Body of pancreas (tissue), 4 donors: ENCODE results near the gene NME9. TPM values are rescaled to one million over a fixed set of nuclear protein-coding genes. Genes with fewer than 3 reads are reported as not detected.

Experiments
- ATAC-seq: fragments of 150-250 bp; one replicate; pipeline ENCODE4 v1.9.1; 2016
- DNase-seq, 4 donors: peaks; one replicate each; pipeline ENCODE4 v3.0.0-alpha.2; 2019
- H3K27ac ChIP-seq, 4 donors: fragments of 200-600 bp; sonication (generic); 1 replicate in 3 of 4; 2 replicates in 1 of 4; pipeline versions ENCODE4 v1.5.1 to v1.6.1; 2016 to 2019; ENCODE audit warnings: mild to moderate bottlenecking in 1 of 4, mixed read lengths in 1 of 4, moderate library complexity in 1 of 4
- H3K27me3 ChIP-seq, 2 donors: fragments of 200-600 bp; sonication (generic); one replicate each; pipeline ENCODE4 v1.6.0; 2016; ENCODE audit warnings: mild to moderate bottlenecking in 1 of 2
- H3K36me3 ChIP-seq, 2 donors: fragments of 200-600 bp; sonication (generic); replicated peaks in 1 of 2; 2 replicates each; pipeline ENCODE4 v1.5.1; 2016; ENCODE audit warnings: low read depth in 2 of 2; ENCODE audit not compliant: insufficient read depth in 1 of 2
- H3K4me1 ChIP-seq: fragments of 200-600 bp; sonication (generic); one replicate; pipeline ENCODE4 v1.6.0; 2016
- H3K4me3 ChIP-seq, 2 donors: fragments of 200-600 bp; sonication (generic); 1 replicate in 1 of 2; 2 replicates in 1 of 2; pipeline ENCODE4 v1.5.1; 2016 to 2019
- H3K9me3 ChIP-seq, 3 donors: fragments of 200-600 bp; sonication (generic); 1 replicate in 2 of 3; 2 replicates in 1 of 3; pipeline ENCODE4 v1.5.1; 2016
- CTCF ChIP-seq, 7 experiments: fragments of 450-650 bp in 4 of 7; fragments of 200-600 bp in 3 of 7; sonication (generic) in 3 of 7; IDR thresholded peaks; one replicate each; pipeline ENCODE4 v1.5.1; 2016 to 2019; ENCODE audit warnings: antibody characterized with exemption in 7 of 7
- POLR2A ChIP-seq, 3 donors: fragments of 450-650 bp; IDR thresholded peaks; one replicate each; pipeline ENCODE4 v1.6.1; 2016; ENCODE audit warnings: antibody characterized with exemption in 3 of 3, mild to moderate bottlenecking in 2 of 3
- whole genome bisulfite sequencing, 2 donors: methylation state at CpG; one replicate each; pipeline ENCODE4 v1.1.5; 2017; 5-methylcytosine and 5-hydroxymethylcytosine counted together
- intact Hi-C: fragments of 100-400 bp; cut with DNase I; formaldehyde crosslinking; loops from one replicate; pipeline ENCODE4 v1.15.1; 2023
- total RNA-seq, 2 donors: library from RNA; depleted of rRNA; stranded (reverse); fragments of >200 nt; gene quantifications; one replicate each; pipeline ENCODE4 v1.1.0, GENCODE V29; 2016

The NME9 gene
- total RNA-seq, 2 donors from 2014 or later = 1.3 TPM; not detected in 1

DNA sequence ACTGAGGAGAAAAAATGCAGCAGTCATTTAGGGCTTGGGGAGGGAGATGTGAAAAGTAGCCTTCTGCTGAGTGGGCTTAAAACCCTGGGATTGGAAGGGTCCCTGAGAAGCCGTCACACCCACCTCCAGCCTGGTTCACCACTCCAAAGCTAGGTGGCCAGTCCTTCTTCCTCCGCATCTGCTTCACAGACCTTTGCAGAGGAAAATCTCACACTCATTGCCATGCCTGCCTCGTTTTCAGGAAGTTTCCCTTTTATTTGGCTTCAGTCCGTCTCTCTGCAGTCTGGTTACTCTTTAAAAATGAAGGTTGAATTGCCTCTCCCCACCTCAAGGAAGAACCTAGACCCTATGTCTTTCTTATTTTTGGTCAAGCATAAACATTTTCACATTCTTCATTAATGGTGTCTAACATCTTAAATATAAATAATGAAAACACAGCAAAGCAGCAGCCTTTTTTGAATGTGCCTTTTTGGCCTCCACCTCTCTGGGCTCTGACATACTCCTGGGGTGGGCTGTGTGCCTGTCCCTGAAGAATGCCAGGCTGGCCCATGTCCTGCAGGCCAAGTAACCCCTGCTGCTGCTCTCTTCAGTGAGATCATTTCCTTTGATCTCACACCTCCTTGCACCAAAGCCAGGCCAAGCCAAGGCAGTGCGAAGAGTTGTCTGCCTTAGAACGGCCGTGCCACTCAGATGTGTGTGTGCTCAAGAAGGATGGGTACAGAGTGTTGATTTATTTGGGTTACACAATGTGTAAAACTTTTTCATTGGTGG is 29.7 kb upstream of the NME9 start:
- no peak overlapping the region for H3K4me3 ChIP-seq
- no peaks in the 10 kb centered on the region for H3K9me3 ChIP-seq
- no peaks in the 10 kb centered on the region for H3K27me3 ChIP-seq
- intact Hi-C loops = no loop called here
- no peak for TF ChIP-seq CTCF (IDR thresholded peaks at IDR 0.05)
- TF ChIP-seq POLR2A (IDR thresholded peaks at IDR 0.05) = no peak
- no peaks in the 10 kb centered on the region for H3K4me1 ChIP-seq
- WGBS, 2 donors = 75 to 76% methylated on average over 7 of the region's 7 CpGs
- no peak for ATAC-seq
- no peaks in the 10 kb centered on the region for H3K36me3 ChIP-seq
- H3K27ac ChIP-seq = no peak overlapping the region
- no peak for DNase-seq

DNA sequence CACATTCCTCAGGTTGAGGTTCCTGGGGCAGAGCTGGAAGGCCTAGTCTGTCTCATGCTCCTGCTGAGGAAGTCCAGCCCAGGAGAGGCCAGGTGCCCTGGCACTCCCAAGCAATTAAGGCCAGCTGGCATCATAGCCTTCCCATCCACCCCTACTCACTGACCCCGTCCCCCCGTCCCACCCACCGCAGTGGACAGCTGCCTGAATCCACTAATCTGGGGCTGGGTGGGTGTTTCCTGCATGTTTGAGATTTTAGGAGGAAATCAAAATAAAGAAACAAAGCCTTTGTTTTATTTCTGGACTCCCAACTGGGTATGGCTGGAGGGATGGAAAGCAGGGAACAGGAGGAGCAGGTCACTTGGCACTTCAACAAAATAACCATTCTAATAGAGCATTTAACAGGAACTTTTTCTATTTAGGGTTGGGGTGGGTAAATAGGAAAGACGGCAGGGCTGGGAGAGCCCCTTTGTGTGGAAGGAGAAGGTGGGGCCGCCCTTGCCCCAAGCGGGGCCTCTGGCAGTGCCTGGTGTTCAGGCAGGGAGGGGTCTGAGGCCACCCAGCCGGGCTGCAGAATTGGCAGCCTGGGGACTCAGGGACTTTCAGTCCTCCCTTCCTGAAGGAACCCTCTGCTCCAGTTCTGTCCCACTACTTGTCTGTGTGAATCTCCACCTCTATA is 27.2 kb upstream of the NME9 start:
- TF ChIP-seq CTCF (IDR thresholded peaks at IDR 0.05) = no peak
- no peak for TF ChIP-seq POLR2A (IDR thresholded peaks at IDR 0.05)
- H3K4me1 ChIP-seq = no peaks in the 10 kb centered on the region
- no peak for DNase-seq
- H3K36me3 ChIP-seq = no peaks in the 10 kb centered on the region
- WGBS, 2 donors = 67 to 73% methylated on average over 6 to 7 of the region's 7 CpGs
- H3K27me3 ChIP-seq = no peaks in the 10 kb centered on the region
- no peaks in the 10 kb centered on the region for H3K9me3 ChIP-seq
- intact Hi-C loops = no loop called here
- H3K4me3 ChIP-seq = no peak overlapping the region
- no peak for ATAC-seq
- H3K27ac ChIP-seq = peak overlapping the region in 1 of 4 donors; percentile 30

DNA sequence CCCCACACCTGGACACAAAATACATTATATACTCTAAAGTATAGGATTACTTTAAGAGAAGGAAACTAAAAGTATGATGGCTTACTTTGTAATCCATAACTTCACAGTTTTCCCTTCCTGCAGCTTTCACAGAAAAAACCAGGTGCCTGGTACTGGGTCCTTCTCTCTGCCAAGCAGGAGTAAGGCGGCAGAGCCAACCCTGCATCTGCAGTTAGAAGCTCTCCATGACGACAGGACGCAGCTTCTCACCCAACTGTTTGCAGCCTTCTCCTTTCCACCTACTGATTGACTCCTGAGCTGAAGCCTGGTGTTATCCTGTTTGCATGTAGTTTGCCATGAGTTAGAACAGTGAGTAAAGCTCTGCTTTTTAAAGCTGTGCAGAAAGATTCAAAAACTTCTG is 25.4 kb upstream of the NME9 start:
- Histone ChIP-seq H3K9me3 (no peaks in the 10 kb centered on the region), H3K36me3 (no peaks in the 10 kb centered on the region), H3K4me3 (no peak overlapping the region), H3K4me1 (peaks cover 3% of the 10 kb centered on the region), H3K27me3 (no peaks in the 10 kb centered on the region), H3K27ac (no peak overlapping the region)
- TF ChIP-seq CTCF (IDR thresholded peaks at IDR 0.05) (no peak), POLR2A (IDR thresholded peaks at IDR 0.05) (no peak)
- WGBS, 2 donors = 84 to 88% methylated on average over 3 of the region's 3 CpGs
- ATAC-seq (no peak), DNase-seq (no peak)
- intact Hi-C loops = no loop called here

GRCh38 chr3:138354376-138354775 is 24.7 kb upstream of the NME9 start:
- no peak overlapping the region for H3K27ac ChIP-seq

More at GRCh38 chr3:138354376-138354775, 24.7 kb upstream of the NME9 start:
- TF ChIP-seq CTCF (IDR thresholded peaks at IDR 0.05) = no peak
- no peak for TF ChIP-seq POLR2A (IDR thresholded peaks at IDR 0.05)
- Histone ChIP-seq H3K9me3 (no peaks in the 10 kb centered on the region), H3K4me1 (peaks cover 10% of the 10 kb centered on the region), H3K27me3 (no peaks in the 10 kb centered on the region), H3K36me3 (no peaks in the 10 kb centered on the region), H3K4me3 (no peak overlapping the region)
- ATAC-seq = no peak
- DNase-seq = no peak
- intact Hi-C loops = no loop called here
